Activated T-helper 9 cell treated with anti-CD3 and anti-CD28 coated beads, Interleukin-2, amount 50 U/mL, for 16 hours (primary cell): Measurements from ENCODE around the gene ETV2.
"Not testable (repeated sequence)": the region's sequence is repeated elsewhere in the genome, so short reads cannot be mapped to it uniquely, and the experiment has no call there.

Source experiments
- DNase-seq: peaks from one replicate; pipeline ENCODE4 v3.0.0-alpha.2; 2020; ENCODE audit warnings: low read depth

ETV2 gene, protein sequence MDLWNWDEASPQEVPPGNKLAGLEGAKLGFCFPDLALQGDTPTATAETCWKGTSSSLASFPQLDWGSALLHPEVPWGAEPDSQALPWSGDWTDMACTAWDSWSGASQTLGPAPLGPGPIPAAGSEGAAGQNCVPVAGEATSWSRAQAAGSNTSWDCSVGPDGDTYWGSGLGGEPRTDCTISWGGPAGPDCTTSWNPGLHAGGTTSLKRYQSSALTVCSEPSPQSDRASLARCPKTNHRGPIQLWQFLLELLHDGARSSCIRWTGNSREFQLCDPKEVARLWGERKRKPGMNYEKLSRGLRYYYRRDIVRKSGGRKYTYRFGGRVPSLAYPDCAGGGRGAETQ

DNA sequence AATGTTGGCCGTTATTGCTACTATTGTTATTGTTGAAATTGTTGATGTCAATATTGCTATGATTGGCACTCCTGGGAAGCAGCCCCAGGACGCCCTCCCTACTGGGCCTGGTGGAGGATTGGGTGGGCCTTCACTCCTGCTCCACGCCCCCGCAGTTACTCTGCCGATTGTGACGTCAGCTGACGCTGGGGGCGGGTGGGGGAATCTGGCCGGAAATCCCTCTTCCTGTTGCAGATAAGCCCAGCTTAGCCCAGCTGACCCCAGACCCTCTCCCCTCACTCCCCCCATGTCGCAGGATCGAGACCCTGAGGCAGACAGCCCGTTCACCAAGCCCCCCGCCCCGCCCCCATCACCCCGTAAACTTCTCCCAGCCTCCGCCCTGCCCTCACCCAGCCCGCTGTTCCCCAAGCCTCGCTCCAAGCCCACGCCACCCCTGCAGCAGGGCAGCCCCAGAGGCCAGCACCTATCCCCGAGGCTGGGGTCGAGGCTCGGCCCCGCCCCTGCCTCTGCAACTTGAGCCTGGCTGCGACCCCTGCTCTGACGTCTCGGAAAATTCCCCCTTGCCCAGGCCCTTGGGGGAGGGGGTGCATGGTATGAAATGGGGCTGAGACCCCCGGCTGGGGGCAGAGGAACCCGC, at the start of gene ETV2:
Gene ETV2, plus strand, starts transcription at position 231 of the 637 bp plus-strand sequence. CDS start 716 bp downstream, outside the sequence.
- no peak for DNase-seq

- no peak for DNase-seq
Measured at GRCh38 chr19:35592226-35592625, 49.3 kb upstream of the ETV2 start.

- not testable (repeated sequence) for DNase-seq
Measured at GRCh38 chr19:35595026-35595425, 46.5 kb upstream of the ETV2 start.

DNA sequence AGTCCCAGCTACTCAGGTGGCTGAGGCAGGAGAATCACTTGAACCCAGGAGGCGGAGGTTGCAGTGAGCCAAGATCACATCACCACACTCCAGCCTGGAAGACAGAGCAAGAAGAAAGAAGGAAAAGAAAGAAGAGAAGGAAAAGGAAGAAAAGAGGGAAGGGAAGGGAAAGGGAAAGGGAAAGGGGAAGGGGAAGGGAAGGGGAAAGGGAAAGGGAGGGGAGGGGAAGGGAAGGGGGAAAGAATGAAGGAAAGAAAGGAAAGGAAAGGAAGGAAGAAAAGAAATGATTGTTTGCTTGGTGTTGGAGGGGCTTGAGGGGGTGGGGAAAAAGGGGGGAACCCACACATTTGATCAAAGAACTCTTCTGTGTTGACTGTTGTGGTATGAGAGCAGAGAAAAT, 45.6 kb upstream of the ETV2 start:
- no peak for DNase-seq

- no peak for DNase-seq
Measured at GRCh38 chr19:35596366-35596999, 45.1 kb upstream of the ETV2 start.

DNA sequence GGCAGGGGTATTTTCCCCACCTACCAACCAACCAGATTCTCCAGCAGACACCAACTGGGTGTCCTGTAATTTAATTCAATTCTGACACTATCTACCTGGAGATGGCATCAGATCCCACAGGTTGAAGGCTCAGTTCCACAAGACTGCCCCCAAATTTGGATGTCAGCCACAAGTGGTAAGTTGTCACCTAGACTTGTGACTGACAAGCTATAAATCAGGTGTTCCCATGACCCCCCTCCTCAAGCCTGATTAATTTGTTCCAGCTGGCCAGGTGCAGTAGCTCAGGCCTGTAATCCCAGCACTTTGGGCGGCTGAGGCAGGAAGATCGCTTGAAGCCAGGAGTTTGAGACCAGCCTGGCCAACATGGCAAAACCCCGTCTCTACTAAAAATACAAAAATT, 39.6 kb upstream of the ETV2 start:
- no peak for DNase-seq

DNA sequence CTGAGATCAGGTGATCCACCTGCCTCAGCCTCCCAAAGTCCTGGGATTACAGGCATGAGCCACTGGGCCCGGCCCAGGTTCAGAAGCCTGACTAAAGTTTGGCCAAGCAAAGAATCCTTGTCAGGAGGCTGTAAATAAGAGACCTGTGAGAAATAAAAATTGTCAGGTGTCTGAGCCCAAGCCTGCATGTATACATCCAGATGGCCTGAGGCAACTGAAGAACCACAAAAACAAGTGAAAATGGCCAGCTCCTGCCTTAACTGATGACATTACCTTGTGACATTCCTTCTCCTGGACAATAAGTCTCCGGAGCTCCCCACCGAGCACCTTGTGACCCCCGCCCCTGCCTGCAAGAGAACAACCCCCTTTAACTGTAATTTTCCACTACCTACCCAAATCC, 37.1 kb upstream of the ETV2 start:
- DNase-seq, result not testable (repeated sequence)

DNA sequence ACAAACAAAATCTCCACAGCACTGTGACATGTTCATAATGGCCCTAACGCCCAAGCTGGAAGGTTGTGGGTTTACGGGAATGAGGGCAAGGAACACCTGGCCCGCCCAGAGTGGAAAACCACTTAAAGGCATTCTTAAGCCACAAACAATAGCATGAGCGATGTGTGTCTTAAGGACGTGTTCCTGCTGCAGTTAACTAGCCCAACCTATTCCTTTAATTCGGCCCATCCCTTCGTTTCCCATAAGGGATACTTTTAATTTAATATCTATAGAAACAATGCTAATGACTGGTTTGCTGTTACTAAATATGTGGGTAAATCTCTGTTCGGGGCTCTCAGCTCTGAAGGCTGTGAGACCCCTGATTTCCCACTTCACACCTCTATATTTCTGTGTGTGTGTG, 34.4 kb upstream of the ETV2 start:
- DNase-seq, result not testable (repeated sequence)

DNA sequence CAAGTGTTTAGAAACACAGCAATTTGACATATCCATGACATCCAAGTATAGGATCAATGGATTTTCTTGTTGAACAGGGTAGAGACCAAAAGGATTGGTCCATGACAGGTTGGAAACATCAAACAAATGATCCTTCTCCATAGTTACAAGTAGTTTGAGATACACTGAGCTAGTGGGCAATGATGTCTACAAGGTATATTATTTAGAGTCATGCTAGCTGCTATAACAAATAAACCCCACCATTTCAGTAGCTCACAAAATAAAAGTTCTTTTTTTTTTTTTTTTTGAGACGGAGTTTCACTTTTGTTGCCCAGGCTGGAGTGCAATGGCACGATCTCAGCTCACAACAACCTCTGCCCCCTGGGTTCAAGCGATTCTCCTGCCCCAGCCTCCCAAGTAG, 33.9 kb upstream of the ETV2 start:
- no peak for DNase-seq

GRCh38 chr19:35608251-35608650, 33.3 kb upstream of the ETV2 start:
- DNase-seq, result no peak

DNA sequence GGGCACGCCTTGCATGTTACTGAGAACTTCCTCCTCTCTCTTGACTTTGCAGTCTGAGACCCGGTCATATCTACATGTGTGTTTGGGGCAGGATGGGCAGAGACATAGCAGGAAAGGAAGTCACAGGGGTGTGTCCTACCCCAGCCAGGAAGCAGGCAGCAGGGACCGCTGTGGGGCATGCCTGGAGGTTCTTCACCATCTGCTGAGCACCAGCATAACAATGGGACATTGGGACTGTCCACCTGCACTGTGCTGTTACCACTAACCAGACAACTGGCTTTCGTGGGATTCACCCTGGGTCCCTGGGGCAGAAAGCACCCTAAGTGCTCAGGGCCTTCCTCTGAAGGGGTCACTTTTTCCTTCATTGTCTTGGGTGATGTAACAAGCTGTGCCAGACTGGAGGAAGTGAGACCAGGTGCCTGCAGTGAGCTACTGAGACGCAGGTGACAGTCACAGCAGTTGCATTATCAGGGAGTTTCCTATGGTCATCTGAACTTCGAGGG, 31.6 kb upstream of the ETV2 start:
- DNase-seq, result no peak

DNA sequence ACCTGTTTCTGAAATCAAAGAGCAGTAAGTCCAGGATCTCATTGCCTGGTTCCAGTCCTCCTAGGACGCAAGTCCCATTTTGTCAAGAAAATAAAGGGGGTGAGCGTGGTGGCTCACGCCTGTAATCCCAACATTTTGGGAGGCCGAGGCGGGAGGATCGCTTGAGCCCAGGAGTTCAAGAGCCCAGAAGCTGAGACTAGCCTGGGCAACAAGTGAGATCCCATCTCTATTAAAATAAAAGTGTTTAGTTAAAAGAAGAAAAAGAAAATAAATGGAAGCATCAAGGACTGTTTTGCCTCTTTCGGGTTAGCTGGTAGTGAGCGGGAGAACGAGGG, 29.4 kb upstream of the ETV2 start:
- no peak for DNase-seq

DNA sequence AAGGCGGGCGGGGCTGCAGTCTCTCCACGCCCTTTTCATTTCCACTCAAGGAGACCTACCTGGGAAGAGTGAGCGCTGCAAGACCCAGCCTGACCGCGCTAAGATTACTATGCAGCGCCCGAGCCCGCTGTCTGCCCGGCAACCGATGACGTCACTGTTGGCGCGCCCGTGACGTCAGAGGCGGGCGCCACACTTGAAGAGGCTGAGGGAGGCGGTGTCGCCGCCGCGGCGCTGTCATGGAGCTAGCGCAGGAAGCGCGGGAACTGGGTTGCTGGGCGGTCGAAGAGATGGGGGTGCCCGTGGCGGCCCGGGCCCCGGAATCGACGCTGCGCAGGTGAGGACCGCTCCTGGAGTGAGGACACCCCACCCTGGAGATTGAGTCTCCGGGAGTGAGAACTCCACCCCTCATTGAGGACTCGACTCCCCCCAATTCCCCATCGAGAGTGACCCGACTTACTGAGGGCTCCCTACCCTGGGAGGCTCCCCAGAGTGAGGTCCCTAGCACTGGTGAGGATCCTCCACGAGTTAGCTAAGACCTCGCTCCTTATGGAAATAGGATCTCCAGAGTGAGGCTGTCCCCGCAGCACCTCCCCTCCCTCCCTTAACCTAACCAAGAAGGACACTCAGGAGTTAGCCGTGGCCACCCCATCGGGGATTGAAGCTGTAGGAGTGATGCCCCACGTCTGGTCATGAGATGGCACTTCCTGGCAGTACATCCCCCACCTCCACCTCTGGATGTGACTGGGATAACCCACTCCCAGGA, 28.8 kb upstream of the ETV2 start, which contains the start of gene HAUS5:
Gene HAUS5, plus strand, starts transcription at position 177 of the 763 bp plus-strand sequence. Its CDS starts 60 bp downstream, at position 237.
- DNase-seq, result peak; percentile 95

DNA sequence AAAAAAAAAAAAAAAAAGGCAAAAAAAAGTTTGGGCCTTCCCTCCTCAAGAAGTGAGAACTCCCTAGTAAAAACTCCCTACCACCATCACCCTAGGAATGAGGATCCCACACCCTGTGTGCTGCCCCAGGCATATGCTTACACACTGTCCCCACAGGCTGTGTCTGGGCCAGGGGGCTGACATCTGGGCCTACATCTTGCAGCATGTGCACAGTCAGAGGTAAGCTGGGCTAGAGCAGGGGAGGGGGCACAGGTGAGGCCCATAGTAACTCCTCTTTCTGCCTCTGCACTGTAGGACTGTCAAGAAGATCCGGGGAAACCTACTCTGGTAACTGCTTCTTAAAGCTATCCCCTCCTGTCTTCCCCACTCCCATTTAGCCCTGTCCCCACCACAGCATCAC, 28.0 kb upstream of the ETV2 start:
- DNase-seq, result no peak

DNA sequence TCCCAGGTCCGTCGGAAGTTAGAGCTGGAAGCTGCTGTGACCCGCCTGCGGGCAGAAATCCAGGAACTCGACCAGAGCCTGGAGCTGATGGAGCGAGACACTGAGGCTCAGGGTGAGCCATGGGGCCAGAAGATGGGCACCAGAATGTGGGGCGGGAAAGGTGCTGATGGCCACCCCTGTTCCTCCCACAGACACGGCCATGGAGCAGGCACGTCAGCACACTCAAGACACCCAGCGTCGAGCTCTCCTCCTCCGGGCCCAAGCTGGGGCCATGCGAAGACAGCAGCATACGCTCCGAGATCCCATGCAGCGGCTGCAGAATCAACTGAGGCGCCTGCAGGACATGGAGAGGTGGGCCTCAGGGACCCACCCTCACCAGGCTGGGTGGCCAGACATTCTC, 26.5 kb upstream of the ETV2 start:
- DNase-seq, result no peak

DNA sequence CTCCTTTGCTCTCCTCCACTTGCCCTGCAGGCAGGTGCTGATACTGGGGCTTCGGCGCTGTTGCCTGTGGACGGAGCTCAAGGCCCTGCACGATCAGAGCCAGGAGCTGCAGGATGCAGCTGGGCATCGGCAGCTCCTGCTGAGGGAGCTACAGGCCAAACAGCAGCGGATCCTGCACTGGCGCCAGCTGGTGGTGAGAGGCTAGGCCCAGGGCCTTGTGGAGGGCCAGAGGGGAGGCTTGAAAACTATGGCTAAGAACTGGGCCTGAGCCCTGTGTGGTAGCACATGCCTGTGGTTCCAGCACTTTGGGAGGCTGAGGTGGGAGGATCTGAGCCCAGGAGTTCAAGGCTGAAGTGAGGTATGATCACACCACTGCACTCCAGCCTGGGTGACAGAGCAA, 22.7 kb upstream of the ETV2 start:
- DNase-seq, result no peak

GRCh38 chr19:35619290-35619923, 22.1 kb upstream of the ETV2 start:
- no peak for DNase-seq

- DNase-seq, result no peak
Measured at GRCh38 chr19:35620001-35620400, 21.5 kb upstream of the ETV2 start.

DNA sequence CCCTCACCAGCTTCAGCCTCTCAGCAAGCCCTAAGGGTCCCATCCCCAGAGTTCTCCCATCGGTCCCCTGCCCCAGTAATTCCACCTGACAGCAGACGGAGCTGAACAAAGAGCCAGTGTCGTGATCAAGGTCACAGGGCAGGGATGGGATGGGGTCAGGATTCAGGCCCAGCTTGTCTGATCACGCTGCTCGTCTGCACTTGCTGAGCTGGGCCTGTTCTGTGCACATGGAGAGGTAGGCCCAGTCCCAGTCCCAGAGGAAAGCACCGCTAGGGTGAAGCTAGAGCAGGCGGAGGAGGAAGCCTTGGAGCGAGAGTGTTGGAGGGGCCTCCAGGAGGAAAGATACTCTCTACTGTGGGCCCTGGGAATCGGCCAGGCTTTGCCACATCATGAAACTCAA, 19.8 kb upstream of the ETV2 start:
- DNase-seq, result no peak

- DNase-seq, result no peak
Measured at GRCh38 chr19:35622750-35623149, 18.8 kb upstream of the ETV2 start.

DNA sequence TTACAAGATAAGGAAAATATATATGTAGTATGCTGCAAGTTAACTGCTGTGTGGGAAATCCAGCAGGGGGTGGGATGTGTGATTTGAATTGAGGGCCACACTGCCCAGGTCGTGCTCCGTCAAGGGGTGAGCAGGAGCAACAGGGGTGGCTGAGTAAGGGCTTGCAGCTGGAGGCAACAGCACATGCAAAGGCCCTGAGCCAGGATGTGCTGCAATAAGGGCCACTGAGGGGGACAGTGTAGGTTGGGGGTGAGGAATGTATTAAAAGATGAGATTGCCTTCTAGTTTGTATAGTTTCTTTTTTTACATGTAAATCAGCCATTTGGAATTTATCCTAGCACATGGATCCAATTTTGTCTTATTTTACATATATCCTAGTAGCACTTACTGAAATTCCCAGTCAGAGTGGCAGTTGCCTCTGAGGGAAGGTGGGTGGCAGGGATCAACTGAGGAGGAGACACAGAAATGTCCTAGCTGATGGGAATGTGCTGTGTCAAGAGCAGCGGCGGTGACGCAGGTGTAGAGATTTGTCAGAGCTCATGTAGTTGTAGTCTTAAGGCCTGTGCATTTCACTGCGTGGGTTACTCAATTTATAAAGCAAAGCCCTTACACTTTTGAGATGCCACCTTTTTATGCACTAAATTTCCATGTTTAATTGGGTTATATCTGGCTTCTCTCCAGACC, 18.1 kb upstream of the ETV2 start:
- no peak for DNase-seq

DNA sequence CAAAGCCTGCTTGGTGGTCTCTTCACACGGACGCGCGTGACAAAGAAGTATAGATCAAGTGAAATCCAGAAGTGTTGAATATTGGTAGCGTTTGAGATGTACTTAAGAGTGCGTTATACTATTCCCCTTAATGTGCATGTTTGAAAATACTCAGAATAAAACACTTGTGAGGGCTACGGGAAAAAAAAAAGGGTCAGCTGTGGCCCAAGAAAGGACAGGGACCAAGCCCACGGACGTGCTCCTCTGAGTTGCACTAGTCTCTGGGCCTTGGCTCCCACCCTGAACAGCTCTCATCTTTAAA, 13.3 kb upstream of the ETV2 start:
- no peak for DNase-seq
